HEK293 (cell line): ENCODE measurements around the gene IGFBP2.
A peak's percentile ranks its signal among the peaks of the same experiment; 100 is the strongest.

ENCODE experiments used
- CTCF ChIP-seq: fragments of 450-650 bp; formaldehyde crosslinking; IDR thresholded peaks from 2 replicates; pipeline ENCODE4 v1.5.1; 2016; ENCODE audit warnings: missing biosample characterization, missing genetic modification characterization
- FEZF1 ChIP-seq: fragments of 450-650 bp; formaldehyde crosslinking; IDR thresholded peaks from 2 replicates; pipeline ENCODE4 v1.5.1; 2016; ENCODE audit warnings: missing biosample characterization, missing genetic modification characterization
- GFI1B ChIP-seq: fragments of 450-650 bp; formaldehyde crosslinking; IDR thresholded peaks from 2 replicates; pipeline ENCODE4 v1.5.1; 2016; ENCODE audit warnings: missing biosample characterization, missing genetic modification characterization
- HIC1 ChIP-seq: fragments of 450-650 bp; formaldehyde crosslinking; IDR thresholded peaks from 2 replicates; pipeline ENCODE4 v1.5.1; 2016; ENCODE audit warnings: missing biosample characterization, missing genetic modification characterization
- KLF10 ChIP-seq: fragments of 450-650 bp; IDR thresholded peaks from 2 replicates; pipeline ENCODE4 v1.5.1; 2018; ENCODE audit warnings: missing biosample characterization, mild to moderate bottlenecking, missing genetic modification characterization
- PRDM1 ChIP-seq: fragments of 450-650 bp; formaldehyde crosslinking; IDR thresholded peaks from 2 replicates; pipeline ENCODE4; 2016; ENCODE audit warnings: missing biosample characterization, missing genetic modification characterization
- PRDM4 ChIP-seq: fragments of 450-650 bp; formaldehyde crosslinking; IDR thresholded peaks from 2 replicates; pipeline ENCODE4 v1.5.1; 2017; ENCODE audit warnings: missing biosample characterization, missing genetic modification characterization
- PRDM6 ChIP-seq: fragments of 450-650 bp; formaldehyde crosslinking; IDR thresholded peaks from 2 replicates; pipeline ENCODE4 v1.5.1; 2017; ENCODE audit warnings: missing biosample characterization, missing genetic modification characterization
- TSHZ1 ChIP-seq: fragments of 450-650 bp; formaldehyde crosslinking; IDR thresholded peaks from 2 replicates; pipeline ENCODE4 v1.5.1; 2016; ENCODE audit warnings: missing biosample characterization, missing genetic modification characterization, borderline replicate concordance
- WT1 ChIP-seq: fragments of 450-650 bp; formaldehyde crosslinking; IDR thresholded peaks from 2 replicates; pipeline ENCODE4 v1.5.1; 2016; ENCODE audit warnings: missing biosample characterization, missing genetic modification characterization
- ZBTB17 ChIP-seq: fragments of 450-650 bp; formaldehyde crosslinking; IDR thresholded peaks from 2 replicates; pipeline ENCODE4 v1.5.1; 2016; ENCODE audit warnings: missing biosample characterization, missing genetic modification characterization
- ZBTB21 ChIP-seq: fragments of 450-650 bp; formaldehyde crosslinking; IDR thresholded peaks from 2 replicates; pipeline ENCODE4 v1.5.1; 2017; ENCODE audit warnings: missing biosample characterization, missing genetic modification characterization
- ZBTB8A ChIP-seq: fragments of 450-650 bp; formaldehyde crosslinking; IDR thresholded peaks from 2 replicates; pipeline ENCODE4 v1.5.1; 2016; ENCODE audit warnings: missing biosample characterization, missing genetic modification characterization
- ZNF112 ChIP-seq: fragments of 450-650 bp; formaldehyde crosslinking; IDR thresholded peaks from 2 replicates; pipeline ENCODE4 v1.5.0; 2017; ENCODE audit warnings: missing biosample characterization, missing genetic modification characterization
- ZNF114 ChIP-seq: fragments of 450-650 bp; formaldehyde crosslinking; IDR thresholded peaks from 2 replicates; pipeline ENCODE4 v1.5.0; 2017; ENCODE audit warnings: missing biosample characterization, missing genetic modification characterization
- ZNF133 ChIP-seq: fragments of 450-650 bp; formaldehyde crosslinking; IDR thresholded peaks from 2 replicates; pipeline ENCODE4 v1.5.1; 2016; ENCODE audit warnings: missing biosample characterization, missing genetic modification characterization
- ZNF24 ChIP-seq: fragments of 450-650 bp; formaldehyde crosslinking; IDR thresholded peaks from 2 replicates; pipeline ENCODE4 v1.5.1; 2016; ENCODE audit warnings: missing biosample characterization, missing genetic modification characterization
- ZNF404 ChIP-seq: fragments of 450-650 bp; formaldehyde crosslinking; IDR thresholded peaks from 2 replicates; pipeline ENCODE4 v1.5.1; 2017; ENCODE audit warnings: missing biosample characterization, missing genetic modification characterization
- ZNF513 ChIP-seq: fragments of 450-650 bp; IDR thresholded peaks from 2 replicates; pipeline ENCODE4 v1.5.1; 2018; ENCODE audit warnings: missing biosample characterization, missing genetic modification characterization
- ZNF560 ChIP-seq: fragments of 450-650 bp; formaldehyde crosslinking; IDR thresholded peaks from 2 replicates; pipeline ENCODE4 v1.5.1; 2017; ENCODE audit warnings: missing biosample characterization, missing genetic modification characterization, borderline replicate concordance
- ZNF561 ChIP-seq: fragments of 450-650 bp; IDR thresholded peaks from 2 replicates; pipeline ENCODE4 v1.5.1; 2018; ENCODE audit warnings: missing biosample characterization, missing genetic modification characterization, borderline replicate concordance
- ZNF610 ChIP-seq: fragments of 450-650 bp; formaldehyde crosslinking; IDR thresholded peaks from 2 replicates; pipeline ENCODE4 v1.5.1; 2016; ENCODE audit warnings: missing biosample characterization, missing genetic modification characterization, borderline replicate concordance
- ZNF626 ChIP-seq: fragments of 450-650 bp; sonication (Bioruptor Pico); formaldehyde crosslinking; IDR thresholded peaks from 2 replicates; pipeline ENCODE4 v1.5.1; 2018; ENCODE audit warnings: missing biosample characterization, missing genetic modification characterization, inconsistent platforms
- ZNF660 ChIP-seq: fragments of 450-650 bp; IDR thresholded peaks from 2 replicates; pipeline ENCODE4 v1.5.1; 2018; ENCODE audit warnings: missing biosample characterization, mild to moderate bottlenecking, missing genetic modification characterization
- ZNF747 ChIP-seq: fragments of 450-650 bp; formaldehyde crosslinking; IDR thresholded peaks from 2 replicates; pipeline ENCODE4 v1.5.1; 2016; ENCODE audit warnings: missing biosample characterization, missing genetic modification characterization
- ZNF843 ChIP-seq: fragments of 450-650 bp; formaldehyde crosslinking; IDR thresholded peaks from 2 replicates; pipeline ENCODE4 v1.5.1; 2016; ENCODE audit warnings: missing biosample characterization, missing genetic modification characterization
- ZSCAN30 ChIP-seq: fragments of 450-650 bp; IDR thresholded peaks from 2 replicates; pipeline ENCODE4 v1.5.1; 2018; ENCODE audit warnings: missing biosample characterization, mild to moderate bottlenecking, missing genetic modification characterization, moderate library complexity

The IGFBP2 gene

GRCh38 chr2:216700088-216700567 is 66.9 kb downstream of the IGFBP2 start (continued):
- peak; percentile 80 for TF ChIP-seq WT1 (tag by site-specific recombination)
- TF ChIP-seq ZNF843: peak; percentile 68
- no peak for TF ChIP-seq ZNF404 (tag by site-specific recombination)
- no peak for TF ChIP-seq ZBTB21 (tag by site-specific recombination)
- 0 out of 2 replicates have a peak, but pooled peaks have one; percentile 30 for TF ChIP-seq KLF10
- no peak for TF ChIP-seq ZNF560 (tag by site-specific recombination)
- TF ChIP-seq HIC1: no peak
- peak; percentile 55 for TF ChIP-seq PRDM4 (tag by site-specific recombination)
- TF ChIP-seq ZSCAN30 (tag by site-specific recombination): 0 out of 2 replicates have a peak, but pooled peaks have one; percentile 67
- no peak for TF ChIP-seq ZNF626 (tag by site-specific recombination)
- TF ChIP-seq ZNF112 (tag by site-specific recombination): no peak
- peak; percentile 94 for TF ChIP-seq ZNF561
- TF ChIP-seq ZNF24: no peak
- no peak for TF ChIP-seq ZNF114 (tag by site-specific recombination)
- TF ChIP-seq FEZF1 (tag by site-specific recombination): peak; percentile 72
- TF ChIP-seq CTCF (tag by site-specific recombination): no peak
- no peak for TF ChIP-seq ZNF133 (tag by site-specific recombination)
- no peak for TF ChIP-seq ZNF660 (tag by site-specific recombination)
- TF ChIP-seq ZNF513 (tag by site-specific recombination): no peak
- peak; percentile 96 for TF ChIP-seq GFI1B (tag by site-specific recombination)
- 0 out of 2 replicates have a peak, but pooled peaks have one; percentile 54 for TF ChIP-seq TSHZ1
- TF ChIP-seq PRDM1 (tag by site-specific recombination): peak; percentile 40; the same call in 1 of the 2 replicates
- peak; percentile 42; the same call in 1 of the 2 replicates for TF ChIP-seq ZNF610 (tag by site-specific recombination)
- TF ChIP-seq ZBTB8A: no peak; the same call in 1 of the 2 replicates
- TF ChIP-seq PRDM6 (tag by site-specific recombination): peak; percentile 48
- peak; percentile 43 for TF ChIP-seq ZBTB17 (tag by site-specific recombination)
- TF ChIP-seq ZNF747 (tag by site-specific recombination): no peak
